ENCODE results near the gene DLL4.

DLL4 gene

GRCh38 chr15:40918799-40919392 lies 10.2 kb upstream of the DLL4 start:
- CTCF ChIA-PET, result interaction anchor here (1.2 to 1.3 kb wide), 2 partner anchors 15 to 23 kb away, joined by 3 to 5 read pairs; no protein-coding TSS in a partner anchor
- POLR2A ChIA-PET, result interaction anchor here (1.2 to 3.0 kb wide), 3 partner anchors 11 to 34 kb away, joined by 3 to 12 read pairs (median 6); partner anchors contain the start of gene CHAC1
- TF ChIP-seq SUZ12 (IDR thresholded peaks at IDR 0.05), result no peak
- no peak for TF ChIP-seq ARNT (IDR thresholded peaks at IDR 0.05)
- no peak for TF ChIP-seq ELF4 (IDR thresholded peaks at IDR 0.05)
- no peak for TF ChIP-seq L3MBTL2 (conservative IDR thresholded peaks at IDR 0.05)
- TF ChIP-seq FOXM1 (IDR thresholded peaks at IDR 0.05; ENCODE audit: borderline replicate concordance), result no peak
- no peak for TF ChIP-seq FOXA1 (IDR thresholded peaks at IDR 0.05)
- no peak for TF ChIP-seq LEF1 (IDR thresholded peaks at IDR 0.05; ENCODE audit: borderline replicate concordance)
- TF ChIP-seq TARDBP (IDR thresholded peaks at IDR 0.05), result no peak
- TF ChIP-seq NFRKB (IDR thresholded peaks at IDR 0.05), result no peak
- no peak for TF ChIP-seq BHLHE40 (IDR thresholded peaks at IDR 0.05; ENCODE audit: borderline replicate concordance)
- no peak for TF ChIP-seq SP1 (IDR thresholded peaks at IDR 0.05)
- no peak for TF ChIP-seq ZNF384 (IDR thresholded peaks at IDR 0.05)
- TF ChIP-seq, protein P1, sequence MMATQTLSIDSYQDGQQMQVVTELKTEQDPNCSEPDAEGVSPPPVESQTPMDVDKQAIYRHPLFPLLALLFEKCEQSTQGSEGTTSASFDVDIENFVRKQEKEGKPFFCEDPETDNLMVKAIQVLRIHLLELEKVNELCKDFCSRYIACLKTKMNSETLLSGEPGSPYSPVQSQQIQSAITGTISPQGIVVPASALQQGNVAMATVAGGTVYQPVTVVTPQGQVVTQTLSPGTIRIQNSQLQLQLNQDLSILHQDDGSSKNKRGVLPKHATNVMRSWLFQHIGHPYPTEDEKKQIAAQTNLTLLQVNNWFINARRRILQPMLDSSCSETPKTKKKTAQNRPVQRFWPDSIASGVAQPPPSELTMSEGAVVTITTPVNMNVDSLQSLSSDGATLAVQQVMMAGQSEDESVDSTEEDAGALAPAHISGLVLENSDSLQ (IDR thresholded peaks at IDR 0.05), result no peak
- DNase-seq (ENCODE audit: extremely low spot score), result no peak

GRCh38 chr15:40921949-40922607 lies 7.1 kb upstream of the DLL4 start:
- ChIA-PET POLR2A (interaction anchor here (0.9 to 2.6 kb wide), 2 partner anchors 31 kb away, joined by 3 to 12 read pairs; partner anchors contain the start of gene CHAC1), CTCF (interaction anchor here (0.8 to 1.3 kb wide), 3 partner anchors 9 to 63 kb away, joined by 3 to 5 read pairs (median 3); no protein-coding TSS in a partner anchor)
- no peak for TF ChIP-seq TARDBP (IDR thresholded peaks at IDR 0.05)
- no peak for TF ChIP-seq SP1 (IDR thresholded peaks at IDR 0.05)
- no peak for TF ChIP-seq ARNT (IDR thresholded peaks at IDR 0.05)
- no peak for TF ChIP-seq SUZ12 (IDR thresholded peaks at IDR 0.05)
- TF ChIP-seq LEF1 (IDR thresholded peaks at IDR 0.05; ENCODE audit: borderline replicate concordance), result no peak
- no peak for TF ChIP-seq HDGF (IDR thresholded peaks at IDR 0.05; ENCODE audit: borderline replicate concordance)
- TF ChIP-seq BHLHE40 (IDR thresholded peaks at IDR 0.05; ENCODE audit: borderline replicate concordance), result no peak
- TF ChIP-seq ZNF384 (IDR thresholded peaks at IDR 0.05), result no peak
- no peak for TF ChIP-seq L3MBTL2 (conservative IDR thresholded peaks at IDR 0.05)
- no peak for DNase-seq (ENCODE audit: extremely low spot score)

DNA sequence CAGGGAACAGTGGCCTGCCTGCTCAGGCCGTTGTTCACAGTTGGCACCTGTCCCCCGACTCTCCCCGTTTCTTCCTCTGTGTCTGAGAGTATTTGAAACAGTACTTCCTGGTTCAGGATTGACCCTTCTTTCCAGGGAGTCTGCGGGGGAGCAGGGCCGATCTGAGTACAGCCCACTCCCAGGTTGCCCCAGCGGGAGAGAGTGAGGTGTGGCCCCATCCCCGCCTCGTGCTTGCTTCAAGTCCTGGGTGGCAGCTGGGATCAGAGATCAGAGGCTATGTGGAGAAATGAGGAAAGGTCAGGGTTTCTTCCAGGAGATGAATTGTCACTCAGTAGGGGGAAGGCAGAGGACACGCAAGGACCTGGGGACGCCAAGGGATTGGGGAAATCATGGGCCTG lies 6.5 kb upstream of the DLL4 start:
- DNase-seq (ENCODE audit: extremely low spot score), result no peak
- CTCF ChIA-PET, result interaction anchor here (1.3 kb wide), 1 partner anchor 64 kb away, joined by 3 read pairs; no protein-coding TSS in a partner anchor
- TF ChIP-seq ELF4 (IDR thresholded peaks at IDR 0.05) (no peak), ZNF384 (IDR thresholded peaks at IDR 0.05) (no peak), ARNT (IDR thresholded peaks at IDR 0.05) (no peak), L3MBTL2 (conservative IDR thresholded peaks at IDR 0.05) (no peak)
- POLR2A ChIA-PET, result interaction anchor here (2.6 kb wide), 1 partner anchor 30 kb away, joined by 12 read pairs; the partner anchor contains the start of gene CHAC1

- CTCF ChIA-PET, result interaction anchor here (1.1 kb wide), 1 partner anchor 18 kb away, joined by 8 read pairs; no protein-coding TSS in a partner anchor
- POLR2A ChIA-PET, result interaction anchor here (2.6 kb wide), 1 partner anchor 29 kb away, joined by 12 read pairs; the partner anchor contains the start of gene CHAC1
- no peak for DNase-seq (ENCODE audit: extremely low spot score)
- TF ChIP-seq L3MBTL2 (conservative IDR thresholded peaks at IDR 0.05), result no peak
- TF ChIP-seq ZNF384 (IDR thresholded peaks at IDR 0.05), result no peak
- TF ChIP-seq CTBP1 (IDR thresholded peaks at IDR 0.05; ENCODE audit: borderline replicate concordance), result no peak
- no peak for TF ChIP-seq FOXA1 (IDR thresholded peaks at IDR 0.05)
- no peak for TF ChIP-seq NFRKB (IDR thresholded peaks at IDR 0.05)
- no peak for TF ChIP-seq HDGF (IDR thresholded peaks at IDR 0.05; ENCODE audit: borderline replicate concordance)
- TF ChIP-seq SP1 (IDR thresholded peaks at IDR 0.05), result no peak
- no peak for TF ChIP-seq FOXM1 (IDR thresholded peaks at IDR 0.05; ENCODE audit: borderline replicate concordance)
- TF ChIP-seq ELF4 (IDR thresholded peaks at IDR 0.05), result no peak
Measured at GRCh38 chr15:40923551-40923950, 5.6 kb upstream of the DLL4 start.

- POLR2A ChIA-PET, result no interaction called here
- CTCF ChIA-PET, result no interaction called here
- no peak for DNase-seq (ENCODE audit: extremely low spot score)
- no peak for TF ChIP-seq NFRKB (IDR thresholded peaks at IDR 0.05)
- TF ChIP-seq BHLHE40 (IDR thresholded peaks at IDR 0.05; ENCODE audit: borderline replicate concordance), result no peak
- TF ChIP-seq ZNF384 (IDR thresholded peaks at IDR 0.05), result no peak
Measured at GRCh38 chr15:40925495-40925862, 3.7 kb upstream of the DLL4 start.

- no peak for DNase-seq (ENCODE audit: extremely low spot score)
- ChIA-PET CTCF (no interaction called here), POLR2A (no interaction called here)
- TF ChIP-seq BHLHE40 (IDR thresholded peaks at IDR 0.05; ENCODE audit: borderline replicate concordance), result no peak
- TF ChIP-seq ARNT (IDR thresholded peaks at IDR 0.05), result no peak
- no peak for TF ChIP-seq TARDBP (IDR thresholded peaks at IDR 0.05)
- no peak for TF ChIP-seq ZNF384 (IDR thresholded peaks at IDR 0.05)
- no peak for TF ChIP-seq CTBP1 (IDR thresholded peaks at IDR 0.05; ENCODE audit: borderline replicate concordance)
- no peak for TF ChIP-seq LEF1 (IDR thresholded peaks at IDR 0.05; ENCODE audit: borderline replicate concordance)
- TF ChIP-seq ELF4 (IDR thresholded peaks at IDR 0.05), result no peak
- no peak for TF ChIP-seq SUZ12 (IDR thresholded peaks at IDR 0.05)
- TF ChIP-seq, protein P1 (IDR thresholded peaks at IDR 0.05), result no peak
Measured at GRCh38 chr15:40925863-40926658, 3.1 kb upstream of the DLL4 start.
